ENCODE data around the gene NHLRC2.

- no peak for TF ChIP-seq CTCF (IDR thresholded peaks at IDR 0.05)
- TF ChIP-seq EP300 (IDR thresholded peaks at IDR 0.05): no peak
- TF ChIP-seq POLR2AphosphoS5 (IDR thresholded peaks at IDR 0.05): no peak
Measured at GRCh38 chr10:113806503-113806902, 48.0 kb upstream of the NHLRC2 start.

Measured in sigmoid colon (tissue), 4 donors.